ENCODE data around the gene GEMIN7.
A peak's percentile ranks its signal among the peaks of the same experiment; 100 is the strongest.

GEMIN7 gene

DNA sequence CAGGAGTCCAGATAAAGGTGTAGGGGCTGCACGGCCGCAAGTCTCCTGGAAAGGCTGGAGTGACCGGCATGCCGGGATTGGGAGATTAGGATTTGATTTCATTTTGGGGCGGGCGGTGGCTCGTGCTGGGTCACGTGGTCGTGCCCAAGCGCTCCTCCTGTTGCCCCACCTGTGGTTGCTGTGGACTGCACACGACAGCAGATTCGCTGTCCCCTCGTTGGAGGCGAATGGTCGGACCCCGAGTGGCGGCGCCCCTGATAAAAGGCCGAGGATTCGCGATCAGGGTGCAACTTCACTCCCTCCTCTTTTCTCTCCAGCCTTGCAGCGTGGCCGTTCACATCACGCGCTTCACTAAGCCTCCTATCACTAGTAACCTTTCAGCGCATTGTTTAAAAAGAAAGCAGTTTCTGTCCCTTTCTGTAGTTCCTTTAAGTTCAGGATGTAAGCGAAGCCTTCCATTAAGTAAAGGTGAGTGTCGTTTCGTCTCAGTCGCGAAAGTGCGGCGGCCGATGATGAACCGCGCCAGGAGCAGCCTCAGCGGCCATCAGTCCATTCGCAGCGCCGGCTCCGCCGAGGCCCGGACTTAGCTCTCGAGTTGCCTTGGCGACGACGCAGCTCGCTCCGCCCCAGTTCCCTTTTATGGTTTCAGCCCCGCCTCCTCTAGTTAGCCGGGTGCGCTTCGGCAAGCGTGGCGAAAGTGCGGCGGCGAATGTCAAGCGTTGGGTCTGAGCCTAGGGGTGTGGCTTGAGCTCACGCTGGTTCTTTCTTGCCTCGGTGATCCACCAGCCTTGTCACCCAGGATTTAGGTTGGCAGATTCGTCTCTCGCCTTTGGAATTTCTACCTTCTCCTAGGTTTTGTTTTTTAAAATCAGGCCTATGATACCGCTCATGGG, 12.2 kb downstream of the GEMIN7 start:
- ChIA-PET CTCF (interaction anchor here (0.7 to 2.8 kb wide), 13 partner anchors 11 to 708 kb away, joined by 3 to 15 read pairs (median 3); partner anchors contain the start of genes BLOC1S3, CLASRP and GEMIN7), POLR2A (interaction anchor here (0.5 to 0.7 kb wide), 3 partner anchors 70 to 570 kb away, joined by 3 to 4 read pairs (median 3); no protein-coding TSS in a partner anchor)
- DNase-seq (ENCODE audit: extremely low spot score) = peak; percentile 92
- TF ChIP-seq, protein P1, sequence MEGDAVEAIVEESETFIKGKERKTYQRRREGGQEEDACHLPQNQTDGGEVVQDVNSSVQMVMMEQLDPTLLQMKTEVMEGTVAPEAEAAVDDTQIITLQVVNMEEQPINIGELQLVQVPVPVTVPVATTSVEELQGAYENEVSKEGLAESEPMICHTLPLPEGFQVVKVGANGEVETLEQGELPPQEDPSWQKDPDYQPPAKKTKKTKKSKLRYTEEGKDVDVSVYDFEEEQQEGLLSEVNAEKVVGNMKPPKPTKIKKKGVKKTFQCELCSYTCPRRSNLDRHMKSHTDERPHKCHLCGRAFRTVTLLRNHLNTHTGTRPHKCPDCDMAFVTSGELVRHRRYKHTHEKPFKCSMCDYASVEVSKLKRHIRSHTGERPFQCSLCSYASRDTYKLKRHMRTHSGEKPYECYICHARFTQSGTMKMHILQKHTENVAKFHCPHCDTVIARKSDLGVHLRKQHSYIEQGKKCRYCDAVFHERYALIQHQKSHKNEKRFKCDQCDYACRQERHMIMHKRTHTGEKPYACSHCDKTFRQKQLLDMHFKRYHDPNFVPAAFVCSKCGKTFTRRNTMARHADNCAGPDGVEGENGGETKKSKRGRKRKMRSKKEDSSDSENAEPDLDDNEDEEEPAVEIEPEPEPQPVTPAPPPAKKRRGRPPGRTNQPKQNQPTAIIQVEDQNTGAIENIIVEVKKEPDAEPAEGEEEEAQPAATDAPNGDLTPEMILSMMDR (IDR thresholded peaks at IDR 0.05; ENCODE audit: control extremely low read depth, extremely low read depth, low read depth, missing control alignments) = no peak

DNA sequence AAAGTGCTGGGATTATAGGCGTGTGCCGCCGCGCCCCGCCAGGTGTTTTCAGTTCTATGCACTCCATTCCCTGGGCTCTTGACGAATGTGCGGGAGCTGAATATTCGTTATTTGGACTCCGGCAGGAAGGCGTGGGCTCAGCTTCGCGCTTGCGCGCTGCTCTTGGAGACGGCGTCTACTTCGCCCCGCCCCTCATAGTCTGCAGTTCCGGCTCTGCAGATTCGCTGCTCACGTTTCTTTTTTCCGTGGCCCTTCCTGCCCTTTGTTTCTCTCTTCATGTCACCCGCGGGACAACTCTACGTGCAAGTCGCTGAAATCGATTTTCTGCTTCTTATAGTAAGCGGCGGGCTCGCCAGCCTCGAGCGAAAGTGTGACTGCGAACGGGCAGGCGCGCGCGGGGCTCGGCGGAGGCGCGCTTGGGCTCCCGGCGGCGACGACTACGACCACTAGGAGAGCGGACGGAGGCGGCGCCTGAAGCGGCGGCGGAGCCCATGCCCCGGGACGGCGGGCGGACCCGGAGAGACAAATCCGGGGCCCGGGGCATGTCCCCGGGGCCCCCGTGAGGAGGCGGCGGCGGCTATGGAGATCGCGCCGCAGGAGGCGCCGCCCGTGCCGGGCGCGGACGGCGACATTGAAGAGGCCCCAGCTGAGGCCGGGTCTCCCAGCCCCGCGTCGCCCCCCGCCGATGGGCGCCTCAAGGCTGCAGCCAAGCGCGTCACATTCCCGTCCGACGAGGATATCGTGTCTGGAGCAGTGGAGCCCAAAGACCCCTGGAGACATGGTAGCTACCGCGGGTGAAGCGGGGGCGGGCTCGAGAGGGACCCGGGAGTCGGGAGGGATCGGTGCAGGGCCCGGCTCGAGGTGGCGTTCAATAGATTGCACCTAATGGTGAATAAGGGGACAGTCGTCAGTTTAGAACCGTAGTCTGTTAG, 14.0 kb downstream of the GEMIN7 start, which contains the start of gene PPP1R37:
PPP1R37 (plus strand) TSS at position 433 of the 932 bp plus-strand sequence; CDS start at position 580, 147 bp downstream.
- DNase-seq (ENCODE audit: extremely low spot score) = peak; percentile 95
- TF ChIP-seq, protein P1 (IDR thresholded peaks at IDR 0.05; ENCODE audit: control extremely low read depth, extremely low read depth, low read depth, missing control alignments) = no peak
- POLR2A ChIA-PET = interaction anchor here (0.8 to 1.4 kb wide), 4 partner anchors 8 to 54 kb away, joined by 3 to 8 read pairs (median 4); partner anchors contain the start of genes CLASRP and GEMIN7
- CTCF ChIA-PET = interaction anchor here (0.6 to 2.8 kb wide), 16 partner anchors 9 to 141 kb away, joined by 3 to 15 read pairs (median 4); partner anchors contain the start of genes BLOC1S3 and GEMIN7

DNA sequence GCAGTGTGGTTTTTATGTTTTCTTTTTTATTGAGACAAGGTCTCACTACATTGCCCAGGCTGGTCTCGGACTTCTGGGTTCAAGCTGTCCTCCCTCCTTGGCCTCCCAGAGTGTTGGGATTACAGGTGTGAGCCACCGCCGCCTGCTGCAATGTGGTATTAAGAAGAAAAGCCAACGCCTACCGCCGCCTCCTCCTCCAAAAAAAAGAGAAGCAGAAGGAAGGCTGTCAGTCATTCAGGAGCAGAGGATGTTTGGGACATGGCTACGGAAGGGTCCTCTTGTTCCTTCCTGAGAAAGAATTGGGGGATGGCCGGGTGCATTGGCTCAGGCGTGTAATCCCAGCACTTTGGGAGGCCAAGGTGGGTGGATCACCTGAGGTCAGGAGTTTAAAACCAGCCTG, 15.1 kb downstream of the GEMIN7 start:
- DNase-seq (ENCODE audit: extremely low spot score) = no peak
- ChIA-PET CTCF (interaction anchor here (2.0 kb wide), 1 partner anchor 8 kb away, joined by 6 read pairs; no protein-coding TSS in a partner anchor), POLR2A (no interaction called here)
- TF ChIP-seq, protein P1 (IDR thresholded peaks at IDR 0.05; ENCODE audit: control extremely low read depth, extremely low read depth, low read depth, missing control alignments) = no peak

DNA sequence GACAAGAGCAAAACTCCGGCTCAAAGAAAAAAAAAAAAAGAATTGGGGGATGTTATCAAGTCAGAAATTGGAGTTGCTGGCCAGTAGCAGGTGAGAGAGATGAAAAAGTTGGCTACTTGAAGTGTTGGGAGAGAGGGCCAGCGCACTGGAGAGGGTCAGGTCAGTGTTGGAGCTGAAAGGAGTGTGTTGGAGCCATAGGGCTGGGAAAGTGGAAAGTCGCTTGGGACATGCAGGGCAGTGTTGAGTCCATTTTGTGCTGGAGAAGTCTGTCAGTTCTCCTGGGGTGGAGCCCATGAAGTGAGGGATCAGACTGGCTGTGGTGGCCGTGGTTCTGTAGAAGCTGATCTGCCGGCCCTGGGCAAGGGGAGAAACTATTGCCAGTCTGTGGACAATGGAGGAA, 15.6 kb downstream of the GEMIN7 start:
- CTCF ChIA-PET = no interaction called here
- POLR2A ChIA-PET = no interaction called here
- TF ChIP-seq, protein P1 (IDR thresholded peaks at IDR 0.05; ENCODE audit: control extremely low read depth, extremely low read depth, low read depth, missing control alignments) = no peak
- no peak for DNase-seq (ENCODE audit: extremely low spot score)

DNA sequence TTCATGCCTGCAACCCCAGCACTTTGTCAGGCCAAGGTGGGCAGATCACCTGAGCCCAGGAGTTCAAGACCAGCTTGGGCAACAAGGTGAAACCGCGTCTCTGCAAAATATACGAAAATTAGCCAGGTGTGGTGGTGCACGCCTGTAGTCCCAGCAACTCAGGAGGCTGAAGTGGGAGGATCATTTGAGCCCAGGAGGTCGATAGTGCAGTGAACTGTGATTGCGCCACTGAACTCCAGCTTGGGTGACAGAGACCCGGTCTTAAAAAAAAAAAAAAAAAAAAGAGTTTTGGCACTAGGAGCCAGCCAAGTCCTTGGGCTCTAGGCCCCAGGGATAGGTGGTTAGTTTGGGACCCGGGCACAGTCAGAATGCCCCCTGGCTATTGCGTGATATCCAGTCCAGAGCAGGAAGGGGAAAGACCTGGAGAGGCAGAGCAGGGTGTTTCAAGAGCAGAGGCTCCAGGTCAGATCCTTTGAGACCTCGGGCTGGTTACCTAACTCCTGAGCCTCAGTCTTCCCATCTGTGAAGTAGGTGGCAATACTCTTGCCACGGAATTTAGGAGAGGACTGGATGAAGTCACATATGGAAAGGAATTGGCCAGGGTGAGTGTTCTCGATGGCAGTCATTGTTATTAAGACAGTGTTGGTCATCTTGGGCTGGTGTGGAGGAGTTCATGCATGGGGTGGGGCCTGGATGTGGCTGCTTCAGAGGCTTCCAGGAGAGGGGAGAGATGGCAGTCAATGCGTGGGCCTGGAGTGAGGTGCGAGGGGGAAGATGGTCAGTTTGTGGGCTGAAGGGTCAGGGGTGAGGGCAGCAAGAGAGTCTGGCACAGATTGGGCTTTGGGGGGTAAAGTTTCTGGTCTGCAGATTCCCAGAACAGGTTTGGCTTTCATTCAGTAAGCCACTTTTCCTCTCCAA, 16.7 kb downstream of the GEMIN7 start:
- TF ChIP-seq, protein P1 (IDR thresholded peaks at IDR 0.05; ENCODE audit: control extremely low read depth, extremely low read depth, low read depth, missing control alignments) = no peak
- CTCF ChIA-PET = interaction anchor here (1.3 kb wide), 1 partner anchor 12 kb away, joined by 3 read pairs; no protein-coding TSS in a partner anchor
- POLR2A ChIA-PET = no interaction called here
- no peak for DNase-seq (ENCODE audit: extremely low spot score)
